A673 (cell line): ENCODE results near the gene DGUOK.

ENCODE experiments used
- EZH2 ChIP-seq: fragments of 200-600 bp; sonication (generic); IDR thresholded peaks from 2 replicates; pipeline ENCODE4 v1.6.1; 2017; ENCODE audit warnings: borderline replicate concordance, low read depth, mild to moderate bottlenecking, mixed read lengths, antibody characterized with exemption, low read length; ENCODE audit not compliant: poor library complexity, severe bottlenecking
- TF ChIP-seq, protein P1 (sequence below): fragments of 300-800, 200-600 bp; sonication (generic); conservative IDR thresholded peaks from 2 replicates; pipeline ENCODE4 v1.5.1; 2017; ENCODE audit warnings: low read depth, mild to moderate bottlenecking, antibody characterized with exemption, low read length, moderate library complexity, mixed read lengths

DNA sequence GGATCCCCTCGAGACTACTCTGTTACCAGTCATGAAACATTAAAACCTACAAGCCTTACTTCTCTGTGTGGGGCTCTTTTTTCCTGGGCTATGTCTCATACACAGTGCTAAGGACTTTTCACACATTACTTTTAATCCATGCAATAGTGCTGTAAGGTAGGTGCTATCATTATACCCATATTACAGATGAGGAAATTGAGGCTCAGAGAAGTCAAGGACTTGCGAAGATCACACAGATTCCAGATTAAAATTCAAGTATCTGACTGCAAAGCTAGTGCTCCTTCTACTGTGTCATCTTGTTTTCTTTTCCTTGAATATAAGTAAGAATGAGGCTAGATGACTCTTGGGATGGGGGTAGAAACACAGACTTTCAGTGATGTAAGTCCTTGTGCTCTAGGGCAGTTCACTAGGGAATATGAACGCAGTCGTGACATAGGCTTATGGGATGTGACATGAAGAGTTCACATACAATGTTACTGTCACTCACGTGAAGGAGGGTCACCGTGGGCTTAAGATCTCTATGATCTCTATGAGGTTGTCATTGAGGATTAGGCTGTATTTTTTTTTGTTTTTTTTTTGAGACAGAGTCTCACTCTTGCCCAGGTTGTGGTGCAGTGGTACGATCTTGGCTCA, 7.0 kb upstream of the DGUOK start:
- TF ChIP-seq, protein P1, sequence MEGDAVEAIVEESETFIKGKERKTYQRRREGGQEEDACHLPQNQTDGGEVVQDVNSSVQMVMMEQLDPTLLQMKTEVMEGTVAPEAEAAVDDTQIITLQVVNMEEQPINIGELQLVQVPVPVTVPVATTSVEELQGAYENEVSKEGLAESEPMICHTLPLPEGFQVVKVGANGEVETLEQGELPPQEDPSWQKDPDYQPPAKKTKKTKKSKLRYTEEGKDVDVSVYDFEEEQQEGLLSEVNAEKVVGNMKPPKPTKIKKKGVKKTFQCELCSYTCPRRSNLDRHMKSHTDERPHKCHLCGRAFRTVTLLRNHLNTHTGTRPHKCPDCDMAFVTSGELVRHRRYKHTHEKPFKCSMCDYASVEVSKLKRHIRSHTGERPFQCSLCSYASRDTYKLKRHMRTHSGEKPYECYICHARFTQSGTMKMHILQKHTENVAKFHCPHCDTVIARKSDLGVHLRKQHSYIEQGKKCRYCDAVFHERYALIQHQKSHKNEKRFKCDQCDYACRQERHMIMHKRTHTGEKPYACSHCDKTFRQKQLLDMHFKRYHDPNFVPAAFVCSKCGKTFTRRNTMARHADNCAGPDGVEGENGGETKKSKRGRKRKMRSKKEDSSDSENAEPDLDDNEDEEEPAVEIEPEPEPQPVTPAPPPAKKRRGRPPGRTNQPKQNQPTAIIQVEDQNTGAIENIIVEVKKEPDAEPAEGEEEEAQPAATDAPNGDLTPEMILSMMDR: no peak
- no peak for TF ChIP-seq EZH2
